HG03139 (cell line): ENCODE data around the gene KNCN.

Experiments
- ATAC-seq: cut with Tn5 transposase; IDR thresholded peaks from one replicate; pipeline ENCODE4 v1.9.1; 2021; ENCODE audit not compliant: unreplicated experiment

The KNCN gene

DNA sequence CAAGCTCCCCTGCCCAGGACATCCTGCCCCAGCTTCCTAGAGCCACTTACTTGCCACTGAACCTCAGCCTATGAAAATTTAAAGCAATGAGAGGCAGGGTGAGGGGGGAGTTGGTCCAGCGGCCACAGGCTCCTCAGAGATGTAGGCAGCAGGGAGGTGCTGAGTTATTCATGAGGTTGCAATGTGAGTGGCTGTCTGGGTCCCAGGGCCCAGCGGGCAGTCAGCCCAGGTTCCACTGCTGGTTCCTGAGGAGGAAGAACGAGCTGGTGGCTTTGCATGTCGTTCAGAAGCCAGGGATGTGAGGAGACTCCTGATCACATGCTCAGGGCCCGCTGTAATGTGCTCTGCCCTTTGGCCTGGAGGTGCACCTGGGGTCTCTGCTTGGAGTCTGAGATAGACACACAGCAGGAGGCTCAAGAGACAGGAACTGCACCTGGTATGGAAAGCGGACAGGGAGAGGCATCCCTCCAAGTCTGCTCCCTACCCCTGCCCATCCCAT lies at the start of gene KNCN:
Gene KNCN, minus strand, starts transcription at position 51 of the 499 bp plus-strand sequence. CDS start 432 bp downstream, outside the sequence.
- no peak for ATAC-seq

GRCh38 chr1:46599059-46599970 lies 47.9 kb upstream of the KNCN start:
- no peak for ATAC-seq

DNA sequence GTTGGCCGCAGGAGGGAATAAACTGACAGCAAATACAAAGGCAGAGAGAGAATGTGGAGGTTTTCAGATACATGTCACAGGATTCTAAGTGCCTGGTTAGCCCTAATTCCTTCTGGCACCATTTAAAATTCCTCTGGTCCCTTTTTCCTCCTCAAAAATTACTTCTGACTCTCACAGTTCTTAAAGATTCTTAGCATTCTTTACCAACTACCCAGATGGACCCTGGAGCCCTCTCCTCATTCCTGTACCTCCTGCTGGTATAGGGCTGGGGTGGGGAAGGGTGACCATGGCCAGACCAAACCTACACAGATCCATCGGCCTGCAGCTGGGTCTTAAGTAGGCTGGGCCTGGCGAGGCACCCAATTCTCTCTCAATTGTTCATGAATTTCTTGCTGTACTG lies 45.4 kb upstream of the KNCN start:
- no peak for ATAC-seq

DNA sequence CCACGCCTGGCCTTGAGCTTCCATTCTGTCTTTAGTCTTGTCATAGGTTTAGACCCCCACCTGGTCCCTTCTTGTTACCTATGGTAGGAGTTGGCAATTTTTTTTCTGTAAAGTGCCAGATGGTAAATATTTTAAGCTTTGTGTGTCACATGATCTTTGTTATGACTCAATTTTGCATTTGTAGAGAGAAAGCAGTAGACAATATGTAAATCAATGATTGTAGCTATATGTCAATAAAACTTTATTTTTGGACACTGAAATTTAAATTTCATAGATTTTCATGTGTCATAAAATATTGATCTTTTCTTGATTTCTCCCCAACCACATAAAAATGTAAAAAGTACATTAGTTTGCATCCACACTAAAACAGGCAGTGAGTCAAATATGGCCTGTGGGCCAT lies 44.6 kb upstream of the KNCN start:
- ATAC-seq = no peak

- ATAC-seq = no peak
Measured at GRCh38 chr1:46595127-46595526, 43.7 kb upstream of the KNCN start.

DNA sequence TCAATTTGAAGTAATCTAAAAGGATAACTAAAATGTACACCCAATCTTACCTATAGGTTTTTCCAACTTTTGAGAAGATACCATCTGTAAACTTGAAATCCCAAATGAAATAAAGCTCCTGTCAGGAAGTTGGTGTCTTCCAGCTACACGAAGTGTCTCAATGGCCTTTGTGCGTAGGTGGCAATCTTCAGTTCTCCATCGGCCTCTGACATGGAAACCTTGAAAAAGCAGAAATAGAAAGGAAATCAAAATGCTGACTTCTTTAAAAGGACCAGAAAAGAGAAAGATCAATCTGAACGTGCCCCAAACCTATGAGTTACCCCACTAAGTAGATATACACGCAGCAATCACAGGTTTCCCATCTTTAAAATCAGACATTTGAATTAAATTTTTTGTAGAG lies 42.6 kb upstream of the KNCN start:
- no peak for ATAC-seq

DNA sequence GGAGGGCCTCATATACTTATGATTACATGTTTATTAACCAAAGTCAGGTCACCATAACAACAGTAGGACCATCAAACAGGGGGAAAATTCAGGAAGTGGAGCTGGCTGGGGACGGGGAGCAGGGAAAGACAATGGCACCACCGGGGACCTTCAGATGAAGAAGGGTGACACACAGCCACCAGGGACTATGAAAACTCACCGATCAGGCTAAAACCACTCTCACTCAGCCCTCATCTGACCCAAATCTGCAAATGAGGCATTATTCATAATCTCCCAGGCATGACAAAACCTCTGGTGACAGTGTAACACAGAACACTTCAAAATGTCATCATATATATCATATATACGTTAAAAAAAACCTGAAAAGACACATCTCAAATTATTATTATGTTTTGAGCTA lies 41.4 kb upstream of the KNCN start:
- no peak for ATAC-seq

GRCh38 chr1:46589529-46589928 lies 38.1 kb upstream of the KNCN start:
- ATAC-seq = no peak

GRCh38 chr1:46587069-46587468 lies 35.6 kb upstream of the KNCN start:
- no peak for ATAC-seq

GRCh38 chr1:46585312-46585938 lies 34.0 kb upstream of the KNCN start:
- ATAC-seq = no peak

- no peak for ATAC-seq
Measured at GRCh38 chr1:46583494-46583893, 32.0 kb upstream of the KNCN start.

- no peak for ATAC-seq
Measured at GRCh38 chr1:46582972-46583371, 31.5 kb upstream of the KNCN start.

DNA sequence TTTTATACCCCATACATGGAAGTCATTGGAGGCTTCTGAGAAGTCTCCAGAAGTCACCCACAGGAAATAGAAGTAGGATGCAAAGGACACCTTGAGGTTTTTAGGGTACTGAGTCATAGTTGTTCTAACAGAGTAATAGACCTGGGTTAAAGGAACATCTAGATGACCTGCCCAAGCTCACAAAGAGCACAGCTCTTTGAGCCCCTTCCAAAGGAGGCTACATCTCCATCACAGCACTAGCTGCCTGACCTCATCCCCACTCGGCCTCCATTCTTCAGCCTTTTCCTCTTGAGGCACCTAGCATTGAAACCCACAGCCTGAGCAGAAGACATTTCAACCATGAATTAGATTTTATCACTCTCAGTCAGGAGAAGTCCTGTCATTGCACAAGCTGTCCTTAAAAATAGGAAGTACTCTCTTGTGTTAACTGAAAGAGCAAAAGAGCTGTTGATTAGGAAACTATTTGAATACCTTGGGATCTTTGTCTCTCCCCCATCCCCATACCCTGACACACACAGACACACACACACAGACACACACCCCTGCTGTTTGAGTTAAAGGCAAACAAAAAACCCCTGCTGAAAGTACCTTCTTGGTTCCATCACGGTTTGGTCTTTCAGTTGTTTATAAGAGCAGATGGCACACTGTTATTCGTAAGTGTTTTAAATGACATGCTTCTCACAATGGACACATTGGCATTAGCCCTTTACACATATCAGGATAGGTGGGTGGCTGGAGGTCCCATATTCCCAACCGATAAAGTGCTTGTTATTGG lies 30.4 kb upstream of the KNCN start:
- no peak for ATAC-seq

DNA sequence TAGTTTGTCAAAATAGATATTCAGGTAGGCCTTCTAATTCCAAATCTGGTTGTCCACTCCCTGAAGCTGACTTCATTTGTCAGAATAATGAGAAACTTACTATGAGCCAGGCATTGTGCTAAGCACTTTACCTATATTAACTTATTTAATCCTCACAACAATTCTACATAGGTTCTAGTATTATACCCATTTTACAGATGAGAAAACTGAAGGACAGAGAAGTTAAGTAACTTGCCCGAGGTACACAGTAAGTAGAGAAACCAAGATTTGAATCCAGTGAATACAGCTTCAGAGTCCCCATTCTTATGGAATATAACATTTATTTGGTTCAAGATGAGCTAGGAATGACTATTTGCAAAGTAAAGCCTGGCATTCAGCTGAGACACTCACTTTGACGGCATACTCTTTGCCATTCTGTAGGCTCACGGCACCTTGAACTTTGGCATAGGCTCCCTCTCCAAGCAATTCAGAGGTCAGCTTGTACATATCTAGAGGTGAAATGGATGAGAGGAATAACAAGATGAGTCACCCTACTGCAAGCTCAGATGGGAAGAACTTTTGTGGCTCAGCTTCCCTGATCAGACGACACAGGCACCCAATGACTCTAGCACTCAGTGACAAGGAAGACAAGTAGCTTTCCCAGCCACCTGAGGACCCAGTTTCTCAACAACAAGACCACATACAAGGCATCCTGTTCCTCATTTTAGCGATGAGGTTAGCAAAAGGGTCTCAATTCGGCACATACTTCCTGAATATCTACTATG lies 28.9 kb upstream of the KNCN start:
- no peak for ATAC-seq

DNA sequence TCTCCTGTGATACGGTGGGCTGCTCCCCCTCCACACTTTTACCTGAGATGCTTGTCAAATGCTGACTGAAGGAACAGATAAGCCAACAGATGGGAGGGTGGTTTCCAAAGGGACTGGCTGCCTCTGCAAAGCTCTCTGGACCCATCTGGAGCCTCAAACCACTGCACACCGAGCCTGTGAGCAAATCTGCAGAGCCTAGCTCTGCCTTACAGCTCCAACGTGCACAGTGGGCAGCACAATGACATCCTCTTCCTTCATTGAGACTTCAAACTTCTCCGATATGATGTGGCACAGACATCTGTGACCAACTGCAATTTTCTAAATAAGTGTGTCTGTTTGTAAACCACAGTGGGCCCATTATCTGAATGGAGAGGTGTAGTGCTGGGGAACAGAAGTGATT lies 26.2 kb upstream of the KNCN start:
- no peak for ATAC-seq

DNA sequence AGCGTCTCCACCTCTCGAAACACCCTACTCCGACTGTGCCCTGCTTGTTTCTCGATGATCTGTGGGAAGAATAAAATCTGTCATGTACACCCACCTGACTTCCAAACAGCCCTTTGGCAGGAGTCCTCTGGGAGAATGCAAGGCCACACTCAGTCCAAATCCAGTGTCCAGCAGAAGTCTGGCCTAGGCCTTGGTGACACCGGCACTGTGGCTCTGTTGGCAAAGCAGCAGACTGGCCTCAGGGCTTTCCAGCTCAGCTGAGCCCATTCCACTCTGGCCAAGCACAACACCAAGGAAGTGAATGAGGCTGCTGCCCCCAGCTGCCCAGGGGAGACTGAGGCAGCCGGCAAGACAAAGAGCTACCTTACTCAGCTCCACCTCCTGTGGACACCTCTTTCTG lies 25.1 kb upstream of the KNCN start:
- ATAC-seq = no peak

DNA sequence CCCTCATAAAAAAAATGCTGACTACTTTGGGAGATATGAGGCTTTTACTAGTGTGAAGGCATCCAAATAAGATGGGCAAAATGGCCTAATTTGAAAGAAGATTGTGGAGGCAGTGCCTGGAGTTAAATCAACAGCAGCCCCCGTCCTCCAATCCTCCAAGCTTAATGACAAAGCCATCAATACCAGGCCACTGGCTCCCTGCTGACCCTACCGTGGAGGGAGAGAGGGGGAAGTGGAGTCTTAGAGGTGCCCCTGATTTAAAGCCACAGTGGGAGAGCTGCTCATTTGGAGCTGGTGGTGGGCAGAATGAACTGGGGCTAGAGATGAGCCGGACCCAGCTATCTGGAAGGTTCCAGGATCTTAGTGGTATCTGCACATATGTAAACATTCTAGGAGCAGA lies 24.3 kb upstream of the KNCN start:
- ATAC-seq = no peak

DNA sequence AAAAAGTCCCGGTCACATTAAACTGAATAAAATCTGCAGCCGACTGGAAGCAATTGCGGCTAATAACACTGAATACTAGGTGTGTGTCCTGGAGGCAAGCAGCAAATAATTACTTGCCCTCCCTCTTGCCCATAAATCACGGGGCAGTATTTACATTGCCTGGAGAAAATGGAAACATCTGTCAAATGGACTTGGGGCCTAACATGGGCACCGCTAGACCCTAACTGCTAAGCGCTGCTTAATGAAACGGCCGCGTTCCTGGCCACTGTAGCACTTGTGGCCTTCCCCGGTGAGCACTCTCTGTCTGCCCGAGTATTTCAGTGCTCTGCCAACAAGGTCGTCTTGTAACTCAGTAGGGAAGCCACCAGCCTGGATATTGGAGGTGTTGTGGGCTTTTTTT lies 23.9 kb upstream of the KNCN start:
- no peak for ATAC-seq

GRCh38 chr1:46571691-46572225 lies 20.3 kb upstream of the KNCN start:
- no peak for ATAC-seq

DNA sequence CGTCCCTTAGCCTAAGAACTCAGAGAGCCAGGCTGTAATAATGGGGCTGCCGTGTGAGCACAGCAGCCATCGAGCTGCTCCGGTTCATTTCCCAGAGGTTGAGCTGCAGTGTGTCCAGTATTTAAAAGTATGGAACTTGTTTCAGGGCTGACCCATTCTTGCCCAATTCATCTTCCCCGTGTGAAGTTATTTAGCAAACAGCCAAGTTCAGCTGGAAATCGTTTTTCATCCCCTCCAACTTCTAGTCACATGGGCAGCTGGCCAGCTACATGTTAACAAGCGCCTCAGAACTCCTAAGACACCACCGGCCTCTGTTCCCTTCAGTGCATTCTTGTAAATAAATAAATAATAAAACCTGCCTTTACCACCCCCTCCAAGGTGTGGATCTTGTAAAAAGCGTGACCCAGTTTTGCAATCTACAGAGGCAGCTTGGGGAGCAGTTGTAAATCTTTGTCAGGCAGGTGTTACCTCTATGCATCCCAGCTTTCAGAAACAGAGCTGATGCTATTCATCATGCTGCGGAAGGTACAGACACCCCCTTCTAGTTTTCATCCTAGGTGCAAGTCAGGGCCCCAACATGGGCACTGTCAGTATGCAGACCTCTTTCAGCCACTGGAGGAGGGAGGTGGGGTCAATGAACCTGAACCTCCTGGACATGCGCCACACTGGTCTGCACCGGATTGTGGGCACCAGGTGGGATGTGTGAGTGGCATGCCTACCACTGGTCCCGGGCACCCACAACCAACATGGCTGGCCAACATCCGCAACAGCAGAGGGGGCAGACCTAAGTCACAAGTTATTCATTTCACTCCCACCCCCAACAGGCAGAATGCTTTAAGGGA lies 18.7 kb upstream of the KNCN start:
- ATAC-seq = no peak
